Measurements from ENCODE around the gene KIAA1328.

Gene KIAA1328

DNA sequence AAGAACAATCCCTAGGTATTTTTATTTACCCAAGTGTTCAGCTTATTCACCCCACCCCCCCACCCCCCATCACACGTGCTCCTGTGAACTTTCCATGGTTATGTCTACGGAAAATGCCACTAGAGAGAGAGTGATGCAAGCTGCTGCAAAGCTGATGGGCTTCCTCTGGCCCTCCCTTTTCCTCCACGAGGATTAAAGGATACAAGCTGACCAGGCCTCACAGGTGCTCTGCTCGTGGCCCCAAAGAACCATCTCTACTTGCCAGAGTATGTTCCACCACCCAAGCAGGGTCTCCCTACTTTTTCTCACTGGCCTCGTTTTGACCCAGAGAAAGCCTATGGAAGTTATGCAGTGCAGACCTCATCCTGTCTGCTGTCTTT, 394.1 kb downstream of the KIAA1328 start:
- no peak overlapping the region for H3K4me3 ChIP-seq (ENCODE audit: low read depth, low read length)
- DNase-seq = no peak
- no peaks in the 10 kb centered on the region for H3K36me3 ChIP-seq
- no peaks in the 10 kb centered on the region for H3K9me3 ChIP-seq
- TF ChIP-seq, protein P1, sequence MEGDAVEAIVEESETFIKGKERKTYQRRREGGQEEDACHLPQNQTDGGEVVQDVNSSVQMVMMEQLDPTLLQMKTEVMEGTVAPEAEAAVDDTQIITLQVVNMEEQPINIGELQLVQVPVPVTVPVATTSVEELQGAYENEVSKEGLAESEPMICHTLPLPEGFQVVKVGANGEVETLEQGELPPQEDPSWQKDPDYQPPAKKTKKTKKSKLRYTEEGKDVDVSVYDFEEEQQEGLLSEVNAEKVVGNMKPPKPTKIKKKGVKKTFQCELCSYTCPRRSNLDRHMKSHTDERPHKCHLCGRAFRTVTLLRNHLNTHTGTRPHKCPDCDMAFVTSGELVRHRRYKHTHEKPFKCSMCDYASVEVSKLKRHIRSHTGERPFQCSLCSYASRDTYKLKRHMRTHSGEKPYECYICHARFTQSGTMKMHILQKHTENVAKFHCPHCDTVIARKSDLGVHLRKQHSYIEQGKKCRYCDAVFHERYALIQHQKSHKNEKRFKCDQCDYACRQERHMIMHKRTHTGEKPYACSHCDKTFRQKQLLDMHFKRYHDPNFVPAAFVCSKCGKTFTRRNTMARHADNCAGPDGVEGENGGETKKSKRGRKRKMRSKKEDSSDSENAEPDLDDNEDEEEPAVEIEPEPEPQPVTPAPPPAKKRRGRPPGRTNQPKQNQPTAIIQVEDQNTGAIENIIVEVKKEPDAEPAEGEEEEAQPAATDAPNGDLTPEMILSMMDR (IDR thresholded peaks at IDR 0.05; ENCODE audit: low read depth, low read length) = no peak
- H3K4me1 ChIP-seq = no peaks in the 10 kb centered on the region
- H3K27me3 ChIP-seq = no peaks in the 10 kb centered on the region

DNA sequence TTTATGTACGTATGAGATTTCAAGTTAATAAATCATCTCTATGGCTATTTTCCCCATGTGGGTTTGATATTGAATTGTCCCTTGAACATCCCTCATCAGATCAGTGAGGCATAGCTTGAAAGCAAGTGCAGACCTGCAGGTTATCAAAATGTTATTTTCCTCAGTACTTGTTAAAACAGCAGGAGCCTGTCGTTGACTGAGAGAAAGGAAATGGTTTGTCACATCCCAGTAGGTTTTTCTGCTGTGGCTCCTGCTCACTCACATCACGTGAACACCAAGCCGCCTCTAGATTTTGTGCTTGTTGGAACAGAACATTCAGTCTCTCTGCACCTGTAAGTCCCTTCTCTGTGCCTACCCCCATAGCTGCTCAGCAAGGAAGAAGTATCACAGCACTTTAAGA, 396.4 kb downstream of the KIAA1328 start:
- TF ChIP-seq, protein P1 (IDR thresholded peaks at IDR 0.05; ENCODE audit: low read depth, low read length) = no peak
- DNase-seq = no peak
- H3K4me1 ChIP-seq = no peaks in the 10 kb centered on the region
- H3K36me3 ChIP-seq = no peaks in the 10 kb centered on the region
- H3K27me3 ChIP-seq = no peaks in the 10 kb centered on the region
- no peak overlapping the region for H3K4me3 ChIP-seq (ENCODE audit: low read depth, low read length)
- H3K9me3 ChIP-seq = no peaks in the 10 kb centered on the region

DNA sequence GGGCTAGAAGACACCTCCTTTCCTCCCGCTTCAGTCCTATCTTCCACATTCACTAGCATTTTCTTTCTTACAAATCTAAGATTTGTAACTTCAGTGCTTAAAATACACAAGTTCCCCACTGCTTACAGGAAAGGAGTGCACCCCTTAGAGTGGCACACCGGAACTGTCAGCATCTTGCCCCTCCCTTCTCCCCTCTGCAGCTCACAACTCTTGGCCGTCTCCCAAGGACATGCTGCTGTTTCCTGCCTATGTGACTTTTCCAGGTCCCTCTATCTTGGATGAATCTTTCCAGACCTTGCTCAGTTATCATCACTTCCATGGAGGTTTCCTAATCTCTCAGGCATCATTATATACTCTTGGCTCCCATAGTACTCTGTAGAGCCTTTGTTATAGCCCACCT, 401.8 kb downstream of the KIAA1328 start:
- Histone ChIP-seq H3K27me3 (no peaks in the 10 kb centered on the region), H3K36me3 (no peaks in the 10 kb centered on the region), H3K4me3 (ENCODE audit: low read depth, low read length) (no peak overlapping the region), H3K4me1 (no peaks in the 10 kb centered on the region), H3K9me3 (no peaks in the 10 kb centered on the region)
- DNase-seq = no peak
- TF ChIP-seq, protein P1 (IDR thresholded peaks at IDR 0.05; ENCODE audit: low read depth, low read length) = no peak

DNA sequence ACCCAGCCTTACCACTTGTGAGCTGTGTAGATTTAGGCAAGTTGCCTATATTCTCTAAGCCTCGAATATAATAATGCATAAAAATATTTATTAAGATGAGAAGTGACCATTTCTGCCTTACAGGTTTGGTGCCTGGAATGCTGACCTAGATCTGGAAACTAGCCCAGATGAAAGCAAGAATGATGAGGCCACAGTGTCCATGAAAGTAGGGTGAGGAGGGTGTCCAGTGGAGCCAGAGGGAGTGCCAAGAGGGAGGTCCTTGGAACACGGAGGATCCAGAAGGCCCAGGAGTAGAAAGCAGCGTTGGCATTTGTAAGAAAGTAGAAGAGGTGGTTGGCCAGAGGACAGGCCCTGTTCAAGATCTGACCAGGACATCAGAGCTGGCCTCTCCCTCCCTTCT, 402.3 kb downstream of the KIAA1328 start:
- no peaks in the 10 kb centered on the region for H3K9me3 ChIP-seq
- H3K27me3 ChIP-seq = no peaks in the 10 kb centered on the region
- H3K36me3 ChIP-seq = no peaks in the 10 kb centered on the region
- H3K4me1 ChIP-seq = no peaks in the 10 kb centered on the region
- DNase-seq = no peak
- no peak overlapping the region for H3K4me3 ChIP-seq (ENCODE audit: low read depth, low read length)
- TF ChIP-seq, protein P1 (IDR thresholded peaks at IDR 0.05; ENCODE audit: low read depth, low read length) = no peak

DNA sequence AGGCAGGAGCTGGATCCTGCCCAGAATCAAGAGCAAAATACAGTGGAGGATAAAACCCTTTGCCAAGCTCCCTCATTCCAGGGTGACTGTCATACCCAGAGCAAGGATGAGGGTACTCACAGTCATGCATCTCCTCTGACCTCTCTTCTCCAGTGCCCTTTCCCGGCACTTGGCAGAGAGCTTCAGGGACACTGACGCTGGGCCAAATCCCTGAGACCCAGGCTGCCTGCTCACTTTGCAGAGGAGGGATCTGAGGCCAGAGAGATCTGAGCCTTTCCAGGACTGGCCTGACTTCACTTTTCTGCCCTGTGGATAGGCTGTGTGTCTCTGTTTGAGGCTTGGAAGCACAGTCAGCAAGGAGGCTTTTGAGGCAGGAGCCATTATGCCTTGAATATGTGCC, 406.7 kb downstream of the KIAA1328 start:
- no peaks in the 10 kb centered on the region for H3K4me1 ChIP-seq
- no peaks in the 10 kb centered on the region for H3K9me3 ChIP-seq
- H3K27me3 ChIP-seq = no peaks in the 10 kb centered on the region
- no peak for DNase-seq
- H3K4me3 ChIP-seq (ENCODE audit: low read depth, low read length) = no peak overlapping the region
- no peaks in the 10 kb centered on the region for H3K36me3 ChIP-seq
- TF ChIP-seq, protein P1 (IDR thresholded peaks at IDR 0.05; ENCODE audit: low read depth, low read length) = no peak

DNA sequence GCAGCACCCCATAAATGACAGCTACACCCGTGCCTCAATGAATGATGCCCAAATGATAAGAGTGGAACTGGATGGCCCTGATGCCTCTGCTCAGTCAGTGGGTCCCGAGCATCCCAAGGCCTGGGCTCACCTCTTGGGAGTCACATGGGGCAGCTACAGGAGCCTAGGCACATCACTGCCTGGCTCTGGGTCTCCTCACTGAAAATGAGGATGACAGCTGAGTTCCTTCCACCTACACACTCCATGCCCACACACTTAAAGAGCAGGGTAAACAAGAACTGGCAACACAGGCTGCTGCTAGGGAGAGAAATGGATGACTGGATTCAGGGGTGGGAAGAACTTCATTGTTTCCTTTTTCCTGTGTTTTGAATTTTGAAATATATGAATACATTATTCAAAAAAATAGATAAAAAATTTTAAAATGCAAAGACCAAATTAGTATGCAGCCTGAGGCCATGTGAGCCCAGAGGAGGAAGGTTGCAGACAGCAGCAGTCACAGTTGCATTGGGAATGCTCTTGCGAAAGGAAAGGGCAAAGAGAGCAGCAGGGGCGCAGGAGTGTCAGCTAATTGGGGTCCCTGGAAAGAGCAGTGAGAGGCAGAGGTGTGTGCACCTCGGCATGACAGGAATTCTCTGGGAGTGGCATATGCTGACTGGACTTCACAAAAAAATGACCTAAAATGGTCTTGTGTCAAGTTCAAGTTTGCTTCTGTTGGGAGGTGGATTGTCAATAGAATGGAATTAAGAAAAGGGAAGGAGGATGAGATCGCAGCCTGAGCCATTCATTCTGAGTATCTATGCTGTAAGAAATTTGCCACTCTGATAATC, 409.6 kb downstream of the KIAA1328 start:
- DNase-seq = no peak
- Histone ChIP-seq H3K27me3 (no peaks in the 10 kb centered on the region), H3K4me1 (no peaks in the 10 kb centered on the region), H3K4me3 (ENCODE audit: low read depth, low read length) (no peak overlapping the region), H3K36me3 (no peaks in the 10 kb centered on the region), H3K9me3 (no peaks in the 10 kb centered on the region)
- TF ChIP-seq, protein P1 (IDR thresholded peaks at IDR 0.05; ENCODE audit: low read depth, low read length) = no peak

Measured in BE2C (cell line).